ENCODE results near the gene CNTN5.
"Not testable (repeated sequence)": the region's sequence is repeated elsewhere in the genome, so short reads cannot be mapped to it uniquely, and the experiment has no call there.

Gene CNTN5

DNA sequence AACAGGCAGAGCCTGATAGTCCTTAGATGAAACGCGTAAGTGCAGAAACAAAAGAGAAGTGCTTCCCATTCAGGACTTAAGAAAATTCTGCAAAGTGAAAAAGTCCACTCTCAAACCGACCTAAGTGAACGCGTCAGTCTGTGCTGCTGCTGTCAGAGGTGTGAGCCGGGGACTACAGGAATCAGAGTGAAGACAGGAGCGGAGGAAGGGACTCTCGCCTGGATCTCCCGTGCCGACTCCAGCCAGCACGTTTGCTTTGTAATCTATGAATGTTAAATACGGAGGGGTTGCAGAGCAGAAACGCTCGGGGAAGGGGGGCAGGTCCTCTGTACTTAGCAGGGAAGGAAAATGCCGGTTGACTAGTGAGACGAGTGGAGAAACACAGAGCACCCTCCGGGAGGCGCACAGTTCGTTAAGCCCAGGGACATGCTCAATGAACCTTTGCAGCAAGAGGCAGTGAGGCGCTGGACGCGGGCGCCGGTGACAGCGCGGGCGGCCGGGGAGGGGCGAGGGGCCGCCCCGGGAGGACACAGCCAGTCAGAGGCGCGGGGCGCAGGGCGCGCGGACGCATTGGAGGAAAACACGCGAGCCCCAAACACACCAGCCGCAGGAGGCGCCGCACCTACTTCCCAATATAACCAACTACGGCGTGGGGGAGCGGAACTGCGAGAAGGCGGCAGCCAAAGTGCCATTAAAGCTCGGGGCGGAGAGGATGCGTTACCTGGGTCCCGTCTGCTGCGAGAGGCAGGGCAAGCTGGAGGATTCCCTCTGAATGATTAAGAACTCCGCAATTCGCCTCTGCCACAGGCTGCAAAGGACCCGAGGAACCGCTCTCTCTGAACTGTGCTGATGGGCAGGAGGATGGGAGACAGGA lies at the start of gene CNTN5:
CNTN5 (plus strand) TSS at position 598 of the 874 bp plus-strand sequence.
- DNase-seq (ENCODE audit: low read depth in 1 of 2, low spot score in 1 of 2) = no peak

GRCh38 chr11:98979205-98979604 lies 41.5 kb upstream of the CNTN5 start:
- no peak for DNase-seq (ENCODE audit: low read depth in 1 of 2, low spot score in 1 of 2)

DNA sequence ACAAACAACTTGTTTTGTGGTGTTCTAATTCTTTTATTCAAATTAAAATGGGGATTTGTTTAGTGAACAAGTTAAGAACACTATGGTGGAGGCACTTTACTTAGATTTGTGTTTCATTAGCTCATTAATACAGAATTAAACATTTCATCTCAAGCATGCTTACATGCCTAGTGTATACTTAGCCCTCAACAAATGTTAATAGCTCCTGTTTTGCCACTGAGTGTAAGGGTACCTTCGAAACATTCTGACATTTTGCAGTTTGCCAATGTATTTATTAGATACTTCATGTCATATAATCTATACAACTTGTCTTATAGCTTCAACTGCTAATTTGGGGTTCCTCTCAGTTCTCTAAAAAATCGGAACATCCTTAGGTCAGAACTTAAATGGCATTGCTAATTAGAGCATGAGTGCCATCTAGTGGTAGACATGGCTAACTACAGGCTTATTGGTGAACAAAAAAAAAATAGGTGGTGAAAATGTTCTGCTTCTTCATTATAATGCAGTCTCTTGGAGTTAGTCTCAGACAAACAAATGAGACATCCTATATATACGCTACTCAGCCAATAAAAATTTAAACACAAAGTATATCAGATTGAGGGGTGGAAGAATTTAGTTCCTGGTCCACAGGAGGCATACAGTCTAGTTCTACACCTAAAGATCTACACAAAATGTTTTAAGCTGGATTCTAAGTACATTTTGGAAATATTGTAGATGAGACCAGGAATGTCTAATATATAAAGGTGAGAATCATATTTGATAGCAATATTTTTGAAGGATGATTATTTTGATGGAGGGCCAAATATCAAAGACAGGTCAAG lies 4.9 kb upstream of the CNTN5 start:
- DNase-seq (ENCODE audit: low read depth in 1 of 2, low spot score in 1 of 2) = no peak

GRCh38 chr11:99019696-99020095 lies 1.1 kb upstream of the CNTN5 start:
- no peak for DNase-seq (ENCODE audit: low read depth in 1 of 2, low spot score in 1 of 2)

- no peak for DNase-seq (ENCODE audit: low read depth in 1 of 2, low spot score in 1 of 2)
Observed at GRCh38 chr11:99037057-99037456, 16.3 kb downstream of the CNTN5 start.

DNA sequence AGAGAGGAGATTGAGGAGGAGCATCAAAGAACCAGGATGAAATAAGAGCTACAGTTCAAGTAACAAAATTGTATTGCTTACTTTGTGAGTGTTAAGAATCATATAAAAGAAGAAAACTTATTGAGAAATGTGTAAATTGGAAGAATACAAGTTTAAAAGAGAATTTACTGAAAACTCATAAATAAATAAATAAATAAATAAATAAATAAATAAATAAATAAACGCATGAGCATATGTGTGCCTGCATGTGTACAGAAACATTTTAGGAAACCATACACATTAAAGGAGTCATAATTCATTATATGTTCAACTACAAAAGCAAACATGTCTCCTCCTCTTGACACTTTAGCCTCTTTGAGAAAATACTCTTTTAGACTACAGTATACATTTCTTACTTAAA lies 42.6 kb downstream of the CNTN5 start:
- no peak for DNase-seq (ENCODE audit: low read depth in 1 of 2, low spot score in 1 of 2)

GRCh38 chr11:99065121-99065520 lies 44.4 kb downstream of the CNTN5 start:
- DNase-seq (ENCODE audit: low read depth in 1 of 2, low spot score in 1 of 2) = no peak

- no peak for DNase-seq (ENCODE audit: low read depth in 1 of 2, low spot score in 1 of 2)
Observed at GRCh38 chr11:99066618-99067317, 46.0 kb downstream of the CNTN5 start.

GRCh38 chr11:99068832-99069231 lies 48.1 kb downstream of the CNTN5 start:
- DNase-seq (ENCODE audit: low read depth in 1 of 2, low spot score in 1 of 2) = no peak

DNA sequence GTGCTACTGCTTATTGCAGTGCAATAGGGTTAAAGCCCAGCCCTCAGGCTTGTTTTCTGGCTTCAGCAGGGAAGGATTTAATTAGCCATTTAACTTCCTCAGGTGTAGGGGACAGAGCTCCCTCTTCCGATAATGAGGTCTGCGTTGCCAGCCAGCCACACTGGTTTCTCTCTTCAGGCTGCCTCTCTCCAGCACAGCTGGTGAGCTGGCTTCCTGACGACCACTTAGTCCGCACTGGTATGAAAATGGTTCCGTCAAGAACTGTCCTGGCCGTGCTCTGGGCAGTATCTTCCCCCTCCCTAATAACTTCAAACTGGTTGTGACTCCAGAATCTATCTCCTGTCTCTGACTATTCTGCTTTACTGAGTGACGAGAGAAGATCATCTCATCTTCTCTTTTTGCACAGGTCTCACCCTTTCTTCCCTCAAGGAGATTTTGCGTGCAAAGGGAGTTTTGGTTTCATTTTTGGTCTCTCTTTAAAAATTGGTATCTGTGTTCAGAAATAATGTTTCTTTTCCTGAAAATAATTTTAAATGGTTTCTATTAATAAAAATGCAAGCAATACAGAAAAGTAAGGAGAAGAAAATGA lies 49.2 kb downstream of the CNTN5 start:
- no peak for DNase-seq (ENCODE audit: low read depth in 1 of 2, low spot score in 1 of 2)

DNA sequence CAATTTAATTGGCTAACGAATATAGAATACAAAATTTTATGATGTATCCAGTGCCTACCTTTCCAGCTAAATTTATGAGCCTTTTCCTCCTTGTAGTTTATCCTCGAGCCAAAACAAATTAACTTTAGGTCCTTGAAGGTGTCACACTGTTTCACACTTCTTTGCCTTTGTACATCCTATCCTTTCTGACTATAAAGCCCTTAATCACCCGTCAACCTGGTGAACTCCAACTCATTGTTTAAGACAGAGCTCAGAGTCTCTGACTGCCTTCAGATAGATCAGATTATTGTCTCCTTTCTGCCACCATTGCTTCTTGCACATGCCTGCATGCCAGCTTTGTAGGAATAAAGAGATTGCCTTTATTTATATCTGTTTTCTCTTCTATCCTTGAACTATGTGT lies 58.8 kb downstream of the CNTN5 start:
- no peak for DNase-seq (ENCODE audit: low read depth in 1 of 2, low spot score in 1 of 2)

DNA sequence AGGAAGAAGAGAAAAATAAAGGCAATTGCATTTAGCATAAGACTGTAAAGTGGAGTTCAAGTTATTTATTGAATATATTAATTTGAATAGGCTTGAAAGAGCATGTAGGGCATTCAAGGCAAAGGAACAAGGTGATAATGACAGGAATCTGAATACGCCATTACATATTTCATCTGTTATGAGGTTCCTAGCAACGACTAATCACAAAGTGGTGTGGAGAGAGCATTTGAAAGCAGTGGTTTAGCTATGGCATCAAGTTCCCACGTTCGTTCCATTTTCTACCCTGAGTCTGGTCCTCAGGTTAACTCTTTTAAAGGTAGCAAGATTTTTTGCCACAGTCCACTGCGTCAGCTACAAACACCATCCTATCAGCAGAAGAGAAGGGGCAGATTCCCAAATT lies 59.4 kb downstream of the CNTN5 start:
- no peak for DNase-seq (ENCODE audit: low read depth in 1 of 2, low spot score in 1 of 2)

GRCh38 chr11:99098258-99098657 lies 77.5 kb downstream of the CNTN5 start:
- no peak for DNase-seq (ENCODE audit: low read depth in 1 of 2, low spot score in 1 of 2)

- DNase-seq (ENCODE audit: low read depth in 1 of 2, low spot score in 1 of 2) = no peak
Observed at GRCh38 chr11:99098751-99099150, 78.0 kb downstream of the CNTN5 start.

DNA sequence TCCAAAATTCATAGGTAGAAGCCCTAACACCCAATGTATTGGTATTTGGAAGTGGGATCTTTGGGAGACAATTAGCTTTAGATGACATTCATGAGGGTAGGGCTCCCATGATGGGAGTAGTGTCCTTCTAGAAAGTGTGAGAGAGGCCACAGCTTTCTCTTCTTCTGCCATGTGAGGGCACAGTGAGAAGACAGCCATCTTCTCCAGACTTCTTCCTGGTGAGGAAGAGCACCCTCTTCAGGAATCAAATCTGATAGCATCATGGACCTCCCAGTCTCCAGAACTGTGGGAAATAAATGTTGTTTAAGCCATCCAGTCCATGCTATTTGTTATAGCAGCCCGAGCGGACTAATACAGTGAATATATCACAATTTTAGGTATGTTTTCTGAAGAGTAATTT lies 96.9 kb downstream of the CNTN5 start:
- no peak for DNase-seq (ENCODE audit: low read depth in 1 of 2, low spot score in 1 of 2)

DNA sequence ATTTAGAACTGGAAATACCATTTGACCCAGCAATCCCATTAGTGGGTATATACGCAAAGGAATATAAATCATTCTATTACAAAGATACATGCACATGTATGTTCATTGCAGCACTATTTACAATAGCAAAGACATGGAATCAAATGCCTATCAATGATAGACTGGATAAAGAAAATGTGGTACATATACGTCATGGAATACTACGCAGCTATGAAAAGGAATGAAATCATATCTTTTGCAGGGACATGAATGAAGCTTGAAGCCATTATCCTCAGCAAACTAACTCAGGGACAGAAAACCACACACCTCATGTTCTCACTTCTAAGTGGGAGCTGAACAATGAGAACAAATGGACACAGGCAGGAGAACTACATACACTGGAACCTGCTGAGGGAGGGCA lies 113.1 kb downstream of the CNTN5 start:
- not testable (repeated sequence) for DNase-seq (ENCODE audit: low read depth in 1 of 2, low spot score in 1 of 2)

GRCh38 chr11:99135508-99135907 lies 114.8 kb downstream of the CNTN5 start:
- DNase-seq (ENCODE audit: low read depth in 1 of 2, low spot score in 1 of 2) = no peak

DNA sequence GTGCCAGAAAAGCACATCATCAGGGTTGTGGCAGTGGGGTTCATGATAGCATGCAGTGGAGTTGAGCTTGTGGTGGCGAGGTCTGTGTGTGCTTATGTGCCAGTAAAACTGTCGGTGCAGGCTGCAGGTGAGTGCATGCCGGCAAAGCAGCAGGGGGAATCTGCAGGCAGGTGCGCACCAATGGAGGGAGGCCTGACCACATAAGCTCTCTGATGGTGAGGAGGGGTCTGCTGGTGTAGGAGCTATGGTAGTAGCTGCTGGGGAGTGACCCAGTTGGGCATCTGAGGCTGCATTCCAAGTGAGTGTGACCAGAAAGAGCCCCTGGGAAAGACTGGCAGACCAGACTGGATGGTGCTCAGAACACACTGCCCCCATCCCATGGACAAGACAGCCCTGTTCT lies 121.5 kb downstream of the CNTN5 start:
- no peak for DNase-seq (ENCODE audit: low read depth in 1 of 2, low spot score in 1 of 2)

DNA sequence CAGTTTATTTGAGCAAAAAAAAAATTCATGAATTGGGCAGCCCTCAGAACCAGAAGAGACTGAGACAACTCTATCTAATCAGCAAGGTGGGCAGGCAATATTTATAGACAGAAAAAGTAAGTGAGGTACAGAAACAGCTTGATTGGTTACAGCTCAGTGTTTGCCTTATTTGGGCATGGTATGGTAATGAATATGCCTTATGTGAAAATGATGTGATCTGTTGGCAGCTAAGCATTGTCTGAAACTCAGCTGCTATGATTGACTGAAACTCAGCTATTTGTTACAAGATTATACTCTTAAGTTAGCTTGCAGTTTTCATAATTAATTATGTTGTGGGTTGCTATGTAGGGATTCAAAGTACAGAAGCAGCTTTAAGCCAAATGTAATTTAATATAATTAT lies 127.6 kb downstream of the CNTN5 start:
- DNase-seq (ENCODE audit: low read depth in 1 of 2, low spot score in 1 of 2) = no peak

- DNase-seq (ENCODE audit: low read depth in 1 of 2, low spot score in 1 of 2) = no peak
Observed at GRCh38 chr11:99154277-99154676, 133.5 kb downstream of the CNTN5 start.

DNA sequence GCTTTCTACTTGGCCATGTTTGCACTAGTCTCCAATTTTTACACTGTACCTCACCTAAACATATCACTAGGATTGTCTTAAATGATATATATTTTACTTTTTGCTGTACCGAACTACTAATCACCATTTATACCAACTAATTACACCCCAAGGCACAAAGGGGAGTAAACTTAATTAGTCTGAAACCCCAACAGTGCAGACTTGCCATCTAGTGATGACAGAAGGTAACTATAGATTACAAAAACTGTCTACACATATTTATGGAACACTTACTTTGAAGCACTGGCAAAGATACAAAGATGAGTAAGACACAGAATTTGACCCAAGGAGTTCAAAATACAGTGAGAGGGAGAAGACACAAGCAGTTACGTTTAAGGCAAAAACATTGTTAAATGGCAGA lies 139.7 kb downstream of the CNTN5 start:
- DNase-seq (ENCODE audit: low read depth in 1 of 2, low spot score in 1 of 2) = no peak

Measured in activated CD4-positive, alpha-beta T cell treated with anti-CD3 and anti-CD28 coated beads, Interleukin-2, amount 50 U/mL, for 24 hours (primary cell).